ENCODE results near the gene TMEM150B.

Gene TMEM150B

GRCh38 chr19:55354698-55355212 is 29.6 kb upstream of the TMEM150B start, which contains the start of gene COX6B2:
TSS of gene COX6B2 (minus strand) at chr19:55354719. CDS start at chr19:55354521, 198 bp downstream.
- no peak for DNase-seq (ENCODE audit: low read depth)

DNA sequence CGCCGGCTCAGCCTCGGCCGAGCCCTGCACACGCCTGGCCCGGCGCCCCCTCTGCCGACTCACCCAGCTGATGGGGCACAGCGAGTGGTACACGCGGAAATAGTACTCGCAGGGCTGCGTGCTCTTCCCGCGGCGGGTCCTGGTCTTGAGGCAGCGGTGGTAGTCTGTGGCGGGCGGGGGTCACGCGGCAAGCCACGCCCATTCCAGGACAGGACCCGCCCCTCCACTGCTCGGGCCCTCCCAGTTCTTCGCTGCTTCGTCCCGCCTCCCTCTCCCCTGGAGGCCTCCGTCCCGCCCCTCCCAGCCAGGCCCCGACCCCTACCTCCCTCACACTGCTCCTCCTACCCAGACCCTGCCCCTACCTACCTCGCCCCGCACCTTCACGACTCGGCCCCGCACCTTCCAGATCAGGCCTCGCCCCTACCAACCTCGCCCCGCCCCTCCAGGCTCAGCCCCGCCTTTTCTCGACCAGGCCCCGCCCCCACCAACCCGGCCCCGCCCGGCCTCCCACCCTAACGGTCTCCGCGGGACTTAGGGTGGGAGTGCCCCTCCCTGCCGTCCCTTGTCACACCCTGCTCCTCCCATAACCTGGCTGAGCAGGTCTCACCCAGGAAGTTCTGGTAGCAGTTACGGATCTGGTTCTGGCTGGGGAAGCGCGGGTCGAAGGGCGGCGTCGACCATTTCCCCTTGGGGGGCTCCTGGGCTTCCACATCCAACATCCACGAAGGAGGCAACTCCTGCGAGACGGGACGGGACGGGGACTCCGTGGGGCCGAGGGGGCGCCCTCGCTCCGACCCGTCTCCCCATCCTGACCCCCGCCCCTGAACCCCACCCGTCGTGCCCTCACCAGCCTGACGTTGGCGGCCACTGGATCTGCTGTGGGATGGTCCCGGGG is 28.9 kb upstream of the TMEM150B start:
- DNase-seq (ENCODE audit: low read depth), result peak; percentile 31

GRCh38 chr19:55353356-55353802 is 28.2 kb upstream of the TMEM150B start:
- no peak for DNase-seq (ENCODE audit: low read depth)

- no peak for DNase-seq (ENCODE audit: low read depth)
These were observed 27.5 kb upstream of the TMEM150B start for GRCh38 chr19:55352549-55353145.

DNA sequence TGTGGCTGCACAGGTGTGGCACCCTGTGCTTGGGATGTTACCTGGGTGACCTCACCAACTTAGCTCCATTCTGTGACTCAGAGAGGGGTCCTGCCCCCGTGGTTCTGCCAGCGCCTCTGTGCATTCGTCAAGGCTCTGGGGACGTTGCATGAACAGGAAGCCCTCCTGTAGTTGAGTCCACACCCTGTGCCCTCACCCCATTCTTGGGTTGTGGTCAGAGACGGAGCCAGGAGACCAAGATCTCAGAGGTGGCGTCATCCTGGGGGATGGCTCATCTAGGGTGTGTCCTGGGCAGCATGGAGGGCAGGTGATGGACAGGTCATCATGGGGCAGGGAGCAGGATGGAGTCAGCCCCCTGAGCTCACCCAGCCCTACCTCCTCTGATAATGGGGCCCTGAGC is 26.9 kb upstream of the TMEM150B start:
- DNase-seq (ENCODE audit: low read depth), result no peak

DNA sequence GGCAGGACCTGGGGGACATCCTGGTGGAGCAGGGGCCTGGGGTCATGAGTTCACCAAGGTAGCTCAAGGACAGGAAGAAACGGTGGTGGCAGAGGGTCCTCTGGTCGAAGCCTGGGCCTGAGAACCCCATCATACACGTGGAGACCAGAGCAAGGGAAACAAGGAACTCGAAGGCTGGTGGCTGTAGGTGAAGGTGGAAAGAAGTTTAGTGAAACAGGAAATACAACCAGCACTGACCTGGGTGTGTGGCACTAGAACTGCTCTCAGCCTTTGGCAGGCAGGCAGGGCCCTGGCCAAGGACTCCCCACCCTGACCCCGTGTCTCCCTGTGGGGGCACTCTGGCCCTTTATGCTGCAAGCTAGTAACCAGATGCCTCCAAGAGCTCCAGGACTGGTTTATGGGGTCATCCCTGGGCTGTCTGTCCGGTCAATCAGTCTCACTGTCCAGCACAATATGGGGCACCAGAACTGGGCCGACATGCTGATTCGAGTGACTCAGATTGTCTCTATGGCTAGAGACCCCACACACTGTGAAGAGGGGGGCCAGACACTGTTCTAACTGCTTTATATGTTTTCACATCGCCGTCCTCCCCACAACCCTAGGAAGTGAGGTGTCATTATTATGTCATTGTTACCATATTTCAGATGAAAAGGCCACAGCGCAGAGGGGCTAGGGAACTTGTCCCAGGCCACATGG is 25.6 kb upstream of the TMEM150B start:
- no peak for DNase-seq (ENCODE audit: low read depth)

DNA sequence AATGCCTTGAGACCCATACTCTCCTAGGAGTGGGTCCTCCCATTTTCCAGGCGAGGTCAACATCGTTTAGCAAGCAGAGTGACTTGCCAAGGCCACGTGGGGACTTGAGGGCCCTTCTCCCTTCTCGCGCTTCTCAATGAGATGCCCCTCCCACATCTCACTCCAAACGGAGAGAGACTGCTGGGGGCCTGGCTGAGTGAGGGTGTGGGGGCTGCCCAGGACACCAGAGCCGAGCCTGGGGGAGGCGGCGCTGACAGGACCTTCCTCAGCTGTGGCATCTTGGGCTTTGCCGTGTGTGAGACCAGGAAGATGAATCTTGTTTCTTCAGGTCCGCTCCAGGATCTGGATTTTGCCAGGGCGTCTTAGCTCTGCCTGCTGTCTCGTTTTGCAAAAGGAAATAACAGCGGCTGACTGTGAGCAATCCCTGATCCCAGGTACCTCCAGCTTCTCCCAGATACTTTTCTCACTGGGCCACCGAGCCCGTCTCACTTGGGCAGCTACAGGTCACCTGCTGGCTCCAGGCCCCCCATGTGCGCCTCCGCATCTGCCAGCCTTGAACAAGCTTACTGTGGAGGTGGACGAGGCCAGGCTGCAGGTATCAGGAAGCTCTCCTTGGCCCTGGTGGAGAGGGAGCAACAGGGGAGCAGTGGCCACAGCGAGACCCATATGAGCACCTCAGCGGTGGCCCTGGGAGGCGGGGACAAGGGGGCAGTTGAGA is 23.3 kb upstream of the TMEM150B start:
- no peak for DNase-seq (ENCODE audit: low read depth)

- DNase-seq (ENCODE audit: low read depth), result no peak
These were observed 22.4 kb upstream of the TMEM150B start for GRCh38 chr19:55347442-55348009.

GRCh38 chr19:55346725-55347441 is 21.7 kb upstream of the TMEM150B start:
- no peak for DNase-seq (ENCODE audit: low read depth)

DNA sequence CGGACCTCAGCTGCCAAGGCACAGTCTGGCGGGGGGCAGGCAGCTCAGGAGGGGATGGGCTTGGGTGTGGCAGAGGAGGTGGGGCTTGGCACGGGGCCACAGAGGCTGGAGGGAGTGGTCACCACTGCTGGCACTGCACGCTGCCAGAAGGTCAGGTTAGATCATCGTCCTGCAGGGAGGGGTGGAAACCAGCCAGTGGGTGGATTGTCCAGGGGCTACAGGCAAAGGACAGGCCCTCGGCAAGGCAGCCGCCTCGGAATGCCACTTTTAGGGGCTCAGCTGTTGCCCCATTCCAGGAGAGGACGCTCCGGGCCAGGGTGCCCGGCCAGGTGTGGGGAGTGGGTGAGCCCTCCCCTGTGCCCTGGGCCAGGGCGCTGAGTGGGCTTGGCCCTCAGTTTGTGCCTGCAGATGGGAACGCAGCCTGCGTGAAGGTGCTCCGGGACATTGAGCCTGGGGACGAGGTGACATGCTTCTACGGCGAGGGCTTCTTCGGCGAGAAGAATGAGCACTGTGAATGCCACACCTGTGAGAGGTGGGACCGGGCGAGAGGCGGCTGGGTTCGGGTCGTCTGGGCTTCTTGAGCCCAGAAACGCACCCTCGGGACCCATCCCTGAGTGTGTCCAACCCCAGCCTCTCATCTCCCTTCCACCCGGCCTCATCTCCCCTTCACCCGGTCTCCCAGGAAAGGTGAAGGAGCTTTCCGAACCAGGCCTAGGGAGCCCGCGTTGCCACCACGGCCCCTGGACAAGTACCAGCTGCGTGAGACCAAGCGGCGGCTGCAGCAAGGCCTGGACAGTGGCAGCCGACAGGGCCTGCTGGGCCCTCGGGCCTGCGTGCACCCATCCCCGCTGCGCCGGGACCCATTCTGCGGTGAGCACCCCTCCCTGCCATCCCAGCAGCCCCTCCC is 20.9 kb upstream of the TMEM150B start:
- DNase-seq (ENCODE audit: low read depth), result no peak

DNA sequence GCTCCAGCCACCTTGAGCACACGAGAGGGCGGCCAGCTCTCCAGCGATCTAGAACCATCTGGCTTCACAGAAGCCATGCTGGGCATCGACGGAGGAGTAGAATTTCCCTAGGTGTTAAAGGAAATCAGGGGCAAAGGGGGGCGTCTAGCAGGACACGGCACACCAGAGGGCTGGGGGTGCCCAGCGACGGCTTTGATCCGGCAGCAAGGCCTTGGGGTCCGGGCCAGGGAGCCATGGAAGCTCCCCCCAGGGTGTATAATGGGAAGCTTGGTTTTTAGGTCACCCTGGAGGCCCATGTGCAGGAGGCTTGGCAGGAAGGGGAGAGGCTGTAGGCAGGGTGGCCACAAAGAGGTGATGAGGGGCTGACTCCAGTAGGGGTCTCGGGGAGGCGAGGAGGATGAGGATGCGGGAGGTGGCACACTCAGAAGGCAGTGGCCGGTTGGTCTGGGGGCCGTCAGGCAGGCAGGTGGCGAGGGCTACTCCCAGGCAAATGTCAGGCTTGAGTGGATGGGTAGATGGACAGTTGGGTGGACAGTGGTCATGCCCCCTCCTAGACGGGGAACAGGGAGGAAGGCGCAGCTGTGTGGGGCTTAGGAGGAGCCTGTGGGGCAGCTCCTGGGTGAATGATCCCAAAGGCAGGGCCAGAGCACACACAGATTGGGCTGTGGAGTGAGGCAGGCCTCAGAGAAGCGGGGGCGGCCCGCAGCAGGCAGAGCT is 20.1 kb upstream of the TMEM150B start:
- no peak for DNase-seq (ENCODE audit: low read depth)

DNA sequence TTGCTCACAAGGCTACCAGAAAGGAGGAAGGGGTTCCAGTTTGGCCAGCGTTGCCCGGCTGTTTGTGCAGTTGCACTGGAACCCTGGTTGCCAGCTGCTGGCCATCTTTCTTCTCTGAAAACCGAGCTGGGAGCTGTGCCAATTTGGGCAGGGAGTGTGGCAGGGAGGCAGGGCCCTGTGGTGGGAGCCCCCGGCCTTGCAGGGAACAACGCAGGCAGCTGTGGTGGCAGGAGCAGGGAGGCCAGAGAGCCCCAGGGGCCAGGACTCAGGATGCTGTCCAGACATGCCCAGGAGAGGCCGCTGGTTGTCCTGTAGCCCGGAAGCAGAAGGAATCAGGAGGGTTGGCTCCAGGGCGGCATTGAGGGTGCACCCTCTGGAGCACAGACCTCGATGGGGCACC is 19.3 kb upstream of the TMEM150B start:
- no peak for DNase-seq (ENCODE audit: low read depth)

- no peak for DNase-seq (ENCODE audit: low read depth)
These were observed 16.7 kb upstream of the TMEM150B start for GRCh38 chr19:55341595-55342531.

GRCh38 chr19:55341171-55341588 is 16.0 kb upstream of the TMEM150B start:
- DNase-seq (ENCODE audit: low read depth), result peak; percentile 20

DNA sequence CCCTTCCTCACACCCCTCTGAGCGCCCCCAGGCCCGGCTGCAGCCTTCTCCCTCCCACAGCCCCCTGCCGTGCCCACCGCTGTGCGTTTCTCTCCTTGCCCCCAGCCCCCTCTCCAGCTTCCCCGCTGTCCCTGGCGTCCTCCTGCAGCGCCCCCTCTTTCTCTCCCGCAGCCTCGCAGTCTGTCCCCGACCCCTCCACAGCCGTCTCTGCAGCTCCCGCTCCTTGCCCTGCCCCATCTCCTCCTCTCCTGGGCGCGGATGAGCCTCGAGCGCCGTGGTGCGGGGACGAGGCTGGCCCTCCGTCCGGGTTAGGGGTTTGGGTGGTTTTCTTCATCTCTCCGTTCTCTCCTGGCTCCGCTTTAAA is 15.6 kb upstream of the TMEM150B start:
- DNase-seq (ENCODE audit: low read depth), result no peak

DNA sequence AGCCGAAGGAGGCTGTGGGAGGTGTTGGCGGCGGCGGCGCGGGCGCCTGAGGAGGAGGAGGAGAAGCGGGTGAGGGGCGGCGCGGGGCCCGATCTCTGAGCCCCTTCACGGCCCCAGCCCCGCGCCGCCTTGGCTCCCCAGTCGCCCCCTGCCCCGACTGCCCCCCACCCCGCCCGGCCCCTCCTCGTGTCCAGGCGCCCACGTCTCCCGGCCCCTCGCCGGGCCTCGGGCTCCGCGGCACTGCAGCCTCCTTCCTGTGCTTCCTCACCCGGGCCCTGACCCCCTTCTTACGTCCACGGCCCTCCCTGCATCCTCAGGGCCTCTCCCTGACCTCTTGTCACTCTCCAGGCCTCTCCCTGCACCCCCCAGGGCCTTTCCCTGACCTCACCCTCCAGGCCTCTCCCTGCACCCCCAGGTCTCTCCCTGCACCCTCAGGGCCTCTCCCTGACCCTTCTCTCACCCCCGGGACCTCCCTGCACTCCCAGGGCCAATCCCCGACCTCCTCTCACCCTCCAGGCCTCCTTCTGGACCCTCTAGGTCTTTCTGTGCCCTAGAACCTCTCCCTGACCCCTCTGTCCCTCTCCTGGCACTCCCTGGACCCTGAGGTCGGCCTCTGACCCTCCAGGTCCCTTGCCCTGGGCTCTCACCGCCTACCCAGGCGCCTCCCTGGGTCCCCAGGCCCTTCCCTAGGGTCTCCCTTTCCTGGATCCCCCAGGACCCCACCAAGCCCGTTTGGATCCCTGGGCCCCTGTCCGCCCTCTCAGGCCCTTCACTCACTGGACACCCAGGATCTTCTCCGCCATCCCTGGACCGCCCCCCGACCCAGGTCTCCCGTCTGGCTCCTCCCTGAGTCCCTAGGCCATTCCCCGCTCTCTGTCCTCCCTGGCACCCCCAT is 15.0 kb upstream of the TMEM150B start:
- DNase-seq (ENCODE audit: low read depth), result no peak
